ENCODE data around the gene WDR93.

GRCh38 chr15:89749526-89749925 lies 58.9 kb downstream of the WDR93 start:
- TF ChIP-seq POLR2AphosphoS5 (IDR thresholded peaks at IDR 0.05) (no peak), EP300 (IDR thresholded peaks at IDR 0.05; ENCODE audit: low read depth) (no peak), CTCF (IDR thresholded peaks at IDR 0.05) (no peak)
